Measurements from ENCODE around the gene TRPM5.

Gene TRPM5

DNA sequence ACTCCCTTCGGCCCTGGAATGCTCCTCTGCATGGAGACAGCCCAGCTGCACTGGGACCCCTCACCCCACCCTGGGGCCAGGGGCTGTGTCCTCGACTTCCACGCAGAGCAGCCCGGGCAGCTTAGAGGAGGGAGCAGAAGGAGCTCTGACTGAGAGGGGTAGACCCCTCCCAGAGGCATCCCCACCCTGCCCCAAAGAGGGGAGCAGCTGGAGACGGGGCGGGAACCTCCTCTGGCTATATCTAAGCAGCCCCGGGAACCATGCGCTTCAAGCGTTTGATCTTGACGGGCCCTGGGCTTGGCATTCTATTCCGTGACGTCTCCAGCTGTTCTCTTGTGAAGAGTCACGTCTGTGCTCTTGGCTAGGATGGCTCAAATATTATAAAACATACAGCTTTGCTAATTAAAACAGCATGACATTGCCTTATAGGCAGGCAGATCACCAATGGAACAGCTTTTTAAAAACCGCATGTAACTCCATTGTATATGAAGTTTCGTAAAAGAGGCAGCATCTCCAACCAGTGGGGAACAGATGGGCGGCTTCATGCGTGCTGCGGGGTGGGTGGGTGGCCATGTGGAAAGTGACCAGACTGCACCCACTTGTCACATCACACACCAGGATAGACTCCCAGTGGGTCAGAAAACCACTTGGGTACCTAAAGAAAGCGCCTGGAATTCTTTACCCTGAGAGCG is 8.2 kb upstream of the TRPM5 start:
- DNase-seq = no peak

DNA sequence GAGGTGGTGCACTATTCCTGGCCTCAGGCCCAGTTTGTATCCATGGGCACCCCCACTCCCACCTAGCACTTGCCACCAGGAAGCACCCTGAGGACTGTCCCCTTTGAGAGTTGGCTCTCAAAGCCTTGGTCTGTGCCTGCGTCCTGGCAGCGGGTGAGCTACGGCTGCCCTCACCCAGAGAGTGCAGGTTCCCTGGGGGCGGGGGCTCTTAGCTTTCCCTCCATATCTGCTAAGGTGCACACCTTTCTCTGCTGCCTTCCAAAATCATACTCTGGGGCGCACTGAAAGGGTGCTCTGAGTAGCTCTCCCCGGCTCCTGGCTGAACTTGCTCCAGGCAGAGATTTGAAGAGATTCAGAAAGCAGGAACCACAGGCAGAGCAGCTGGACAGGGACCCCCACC is 7.6 kb upstream of the TRPM5 start:
- DNase-seq = no peak

DNA sequence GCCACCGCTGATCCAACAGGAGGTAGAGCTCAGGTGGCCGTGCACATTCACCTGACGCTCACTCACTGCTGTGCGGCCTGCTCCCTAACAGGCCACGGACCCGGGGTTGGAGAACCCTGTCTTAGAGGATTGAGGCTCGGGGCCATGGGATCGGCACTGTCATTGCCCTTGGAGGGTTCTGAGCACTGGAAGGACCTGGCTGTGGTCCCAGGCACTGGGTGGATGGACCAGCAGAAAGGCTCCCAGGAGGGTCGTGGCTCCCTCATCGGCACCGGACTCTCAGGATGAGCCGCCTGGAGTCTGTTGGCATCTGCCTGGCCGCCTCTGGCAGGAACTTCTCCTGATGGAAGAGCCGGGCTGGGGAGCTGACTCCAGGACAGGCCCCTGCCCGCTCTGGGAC is 7.0 kb upstream of the TRPM5 start:
- no peak for DNase-seq

DNA sequence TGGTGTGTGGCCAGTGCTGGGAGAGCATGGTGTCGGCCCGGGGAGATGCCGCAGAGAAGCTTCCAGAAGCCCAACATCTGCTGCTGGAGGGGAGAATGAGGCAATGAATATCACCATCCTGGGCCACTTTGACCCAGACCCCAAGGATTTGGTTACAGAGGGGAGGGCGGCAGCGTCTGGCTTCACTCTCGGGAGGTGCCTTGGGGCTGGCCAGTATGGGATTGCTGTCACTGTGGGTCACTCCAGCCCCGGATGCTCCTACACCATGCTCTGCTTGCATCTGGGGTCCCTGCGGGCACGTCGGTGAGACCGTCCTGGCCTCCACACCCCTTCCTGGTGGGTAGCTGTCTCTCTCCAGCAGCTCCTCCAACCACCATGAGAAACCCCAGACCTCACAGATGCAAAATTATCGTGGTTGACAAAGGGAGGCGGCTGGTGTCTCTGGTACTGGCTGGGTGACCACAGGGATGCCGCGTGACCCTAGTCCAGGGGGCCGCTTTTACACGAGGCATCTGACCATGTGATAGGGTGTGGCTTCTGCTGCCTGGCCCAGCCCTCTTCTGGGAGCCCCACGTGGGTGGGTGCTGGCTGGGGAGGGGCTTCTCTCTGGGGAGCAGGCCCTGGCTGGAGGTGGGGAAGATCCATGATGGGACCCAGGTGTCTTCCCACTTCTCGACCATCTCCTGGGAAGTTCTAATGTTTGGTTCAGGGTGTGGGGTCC is 6.2 kb upstream of the TRPM5 start:
- DNase-seq = no peak

DNA sequence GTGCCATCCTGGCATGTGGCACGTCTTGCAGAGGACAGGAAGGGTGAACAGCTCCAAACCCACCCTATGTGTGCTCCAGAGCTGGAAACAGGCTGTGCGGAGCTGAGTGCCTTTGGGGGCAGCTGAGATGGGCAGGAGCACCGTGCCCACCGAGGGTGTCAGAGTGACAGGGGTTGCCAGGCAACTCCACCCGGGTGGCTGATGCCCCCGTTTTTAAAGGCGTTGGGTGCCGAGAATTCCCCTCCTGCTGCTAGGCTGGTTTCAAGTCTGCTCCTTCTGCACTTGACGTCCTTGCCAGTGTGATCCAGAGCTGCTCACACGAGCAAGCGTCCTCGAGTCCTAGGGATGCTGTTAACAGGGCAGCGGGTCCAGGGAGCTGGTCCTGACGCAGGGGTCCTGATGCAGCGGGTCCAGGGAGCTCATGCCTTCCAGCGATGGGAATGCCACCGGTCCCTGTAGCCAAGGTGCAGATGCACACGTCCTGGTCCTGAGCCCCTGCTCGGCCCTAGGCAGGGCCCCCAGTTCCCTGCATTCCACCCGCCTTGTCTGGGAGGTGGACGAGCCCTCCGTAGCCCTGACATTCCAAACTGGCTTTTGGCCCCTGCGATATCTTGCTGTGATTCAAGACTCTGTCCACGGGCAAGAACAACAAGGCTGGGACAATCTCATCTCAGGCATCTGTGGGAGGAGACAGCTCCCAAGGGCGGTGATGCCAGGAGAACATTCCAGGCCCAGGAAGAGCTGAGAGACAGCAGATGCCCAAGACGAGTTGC is 5.4 kb upstream of the TRPM5 start:
- DNase-seq = no peak

DNA sequence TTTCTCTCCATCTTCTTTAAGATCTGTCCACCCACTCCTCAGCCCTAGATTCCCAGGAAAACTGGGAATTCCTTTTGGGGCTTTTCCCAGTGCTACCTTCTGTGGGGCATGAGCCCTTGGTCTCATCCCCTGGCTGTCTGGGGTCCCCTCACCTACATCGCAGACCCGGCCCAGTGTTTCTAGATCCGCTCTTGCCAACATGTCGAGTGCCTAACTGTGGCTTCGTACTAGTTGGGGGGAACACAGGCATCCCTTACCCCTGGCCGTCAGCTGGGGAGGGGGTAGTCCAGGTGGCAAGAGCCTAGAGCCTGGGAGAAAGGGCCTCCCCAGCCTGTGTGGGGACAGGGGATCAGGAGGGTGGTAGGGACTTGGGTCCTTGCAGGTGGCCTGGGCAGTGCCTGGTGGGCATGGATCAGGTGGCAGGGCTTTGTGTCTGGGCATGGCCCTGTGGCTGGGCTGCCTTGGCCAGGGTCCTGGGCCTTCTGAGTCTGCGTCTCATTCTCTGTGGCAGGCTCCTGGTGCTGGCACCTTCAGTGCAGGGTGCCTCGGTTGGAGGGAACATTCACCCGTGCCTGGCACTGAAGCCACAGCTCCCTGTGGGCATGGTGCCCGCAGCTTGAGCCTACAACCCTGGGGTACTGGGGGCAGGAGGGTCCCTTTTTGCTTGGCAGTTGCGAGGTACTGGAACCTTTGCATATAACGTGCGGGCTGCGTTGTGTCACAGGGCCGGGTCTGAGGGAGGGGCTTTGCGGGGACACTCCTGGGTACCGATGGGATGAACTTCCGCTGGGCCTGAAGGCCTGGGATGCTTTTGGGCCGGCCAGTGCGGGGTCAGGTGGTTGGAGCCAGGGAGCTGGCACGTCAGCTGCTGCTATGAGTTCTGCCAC is 4.6 kb upstream of the TRPM5 start:
- DNase-seq = no peak

DNA sequence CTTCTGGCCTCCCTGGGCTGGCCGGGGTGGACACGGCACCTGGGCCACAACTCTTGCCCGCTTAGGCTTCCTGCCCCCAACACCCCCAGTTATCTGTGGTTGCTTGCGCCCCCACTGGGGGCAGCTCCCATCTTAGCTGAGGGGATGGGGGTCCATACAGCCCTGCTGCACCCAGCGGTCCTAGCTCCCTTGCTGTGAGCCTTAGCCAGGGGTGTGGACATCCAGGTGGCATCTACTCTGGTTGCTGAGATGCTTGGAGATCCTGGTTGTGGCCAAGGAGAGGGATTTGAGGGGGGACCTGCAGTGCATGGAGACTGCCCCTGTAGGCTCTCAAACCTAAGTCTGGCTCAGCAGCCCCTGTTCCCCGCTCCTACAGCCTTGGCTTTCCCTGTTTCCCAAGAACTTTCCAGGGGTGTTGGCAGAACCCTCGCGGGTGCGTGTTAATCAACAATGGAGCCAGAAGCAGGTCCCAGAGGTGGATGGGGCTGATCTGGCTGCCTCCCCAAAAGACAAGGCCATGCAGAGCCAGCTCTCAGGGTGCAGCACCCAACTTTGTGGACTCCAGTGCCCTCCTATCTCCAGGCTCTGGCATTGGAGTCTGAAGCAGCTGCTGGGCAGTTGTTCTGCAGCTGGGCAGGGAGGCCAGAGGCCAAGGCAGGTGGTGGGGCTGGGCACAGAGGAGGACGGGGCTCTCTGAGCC is 3.8 kb upstream of the TRPM5 start:
- DNase-seq = no peak

DNA sequence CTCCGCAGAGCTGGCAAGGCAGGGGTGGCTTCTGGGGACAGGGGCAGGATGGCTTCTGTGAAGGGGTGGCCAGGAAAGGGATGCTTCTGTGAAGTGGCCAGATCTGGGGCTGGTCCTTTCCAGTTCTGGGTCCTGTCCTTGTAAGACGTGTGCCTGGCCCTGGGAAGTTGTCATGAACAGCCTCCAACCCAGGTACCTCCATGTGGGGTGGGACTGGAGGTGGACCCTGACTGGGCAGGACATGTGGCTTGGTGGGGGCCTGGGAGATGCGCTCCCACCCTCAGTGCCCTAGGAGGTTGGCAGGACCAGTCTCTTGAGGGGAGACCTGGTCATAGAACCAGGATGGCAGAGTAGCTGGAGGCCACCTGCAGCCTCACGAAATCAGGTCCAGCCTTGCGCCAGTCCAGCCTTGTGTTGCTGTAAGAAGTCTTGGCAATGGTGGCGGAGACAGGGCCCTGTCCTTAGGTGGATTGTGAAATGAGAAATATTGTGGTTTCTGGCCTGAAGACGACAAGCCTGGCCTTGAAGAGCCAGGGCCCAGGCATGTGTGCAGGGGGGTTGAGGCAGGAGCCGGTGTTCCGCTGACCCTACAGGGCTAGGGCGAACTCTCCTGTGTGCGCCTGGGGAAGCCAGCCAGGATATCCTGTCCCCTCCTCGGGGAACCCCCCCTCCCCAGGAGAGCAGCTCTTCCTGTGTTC is 3.1 kb upstream of the TRPM5 start:
- no peak for DNase-seq

DNA sequence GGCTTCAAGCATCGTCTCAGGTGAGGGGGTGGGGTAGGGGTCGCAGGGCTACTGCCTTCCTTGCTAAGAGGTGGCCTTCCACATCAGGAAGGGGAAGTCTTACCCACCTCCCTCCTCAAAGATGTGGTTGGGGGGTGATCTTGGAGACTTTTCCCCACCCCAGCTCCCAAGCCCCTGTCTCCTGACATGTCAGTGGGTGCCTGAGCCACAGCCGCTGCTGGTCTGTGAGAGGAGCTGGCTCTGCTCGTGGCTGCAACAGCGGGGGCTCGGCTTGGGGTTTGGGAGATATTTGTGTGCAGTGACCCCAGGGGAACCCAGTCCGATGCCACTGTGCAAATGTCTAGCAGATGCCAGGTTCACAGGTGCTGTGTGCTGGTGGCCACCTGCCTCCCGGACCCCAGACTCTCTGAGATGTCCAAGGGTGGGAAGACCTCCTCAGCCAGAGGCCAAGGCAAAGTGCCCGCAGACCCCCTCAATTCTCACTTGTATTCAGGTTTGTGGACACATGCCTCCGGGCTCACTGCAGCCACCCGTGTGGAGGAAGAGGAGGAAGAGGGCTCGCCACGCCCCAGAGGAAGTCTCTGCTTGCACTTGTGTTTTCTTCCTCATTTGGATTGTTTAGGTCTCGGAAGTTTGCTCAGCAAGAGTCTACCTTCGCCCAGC is 2.4 kb upstream of the TRPM5 start:
- DNase-seq = no peak

DNA sequence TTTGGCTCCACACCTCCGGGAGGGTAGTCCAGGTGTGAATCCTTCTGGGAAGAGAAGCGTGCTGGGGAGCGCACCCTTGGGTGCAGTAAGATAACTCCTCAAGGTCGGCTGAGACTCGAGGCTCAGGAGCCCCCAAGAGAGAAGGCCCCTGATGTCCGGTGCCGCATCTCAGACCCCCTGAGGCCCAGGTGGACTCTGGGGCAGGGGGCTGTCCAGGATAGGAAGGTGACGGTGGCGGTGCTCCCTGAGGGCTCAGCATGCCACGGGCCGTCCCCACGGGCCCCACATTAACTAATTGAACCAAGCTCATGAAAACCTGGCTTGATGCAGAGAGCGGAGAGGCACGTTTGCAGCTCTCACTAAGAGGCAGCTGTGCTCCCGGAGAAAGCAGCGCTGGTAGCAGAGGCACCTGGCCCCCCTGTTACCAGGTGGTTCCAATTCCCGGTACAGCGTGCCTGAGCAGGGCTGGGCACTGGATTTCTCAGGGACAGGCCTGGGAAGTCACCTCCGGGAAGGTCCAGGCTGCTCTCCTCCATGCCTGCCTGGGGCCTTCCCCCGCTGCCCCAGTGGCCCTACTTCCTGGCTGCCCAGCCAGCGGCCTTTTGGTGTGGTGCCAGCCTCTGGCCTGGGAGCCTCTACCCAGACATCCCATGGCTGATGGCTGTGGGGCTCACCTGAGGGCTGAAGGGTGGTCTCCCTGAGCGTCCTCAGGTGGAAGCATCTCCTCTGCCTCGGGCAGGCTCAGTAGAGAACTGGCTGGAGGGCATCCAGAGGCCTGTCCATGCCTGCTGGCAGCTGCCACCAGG is 1.6 kb upstream of the TRPM5 start:
- no peak for DNase-seq

DNA sequence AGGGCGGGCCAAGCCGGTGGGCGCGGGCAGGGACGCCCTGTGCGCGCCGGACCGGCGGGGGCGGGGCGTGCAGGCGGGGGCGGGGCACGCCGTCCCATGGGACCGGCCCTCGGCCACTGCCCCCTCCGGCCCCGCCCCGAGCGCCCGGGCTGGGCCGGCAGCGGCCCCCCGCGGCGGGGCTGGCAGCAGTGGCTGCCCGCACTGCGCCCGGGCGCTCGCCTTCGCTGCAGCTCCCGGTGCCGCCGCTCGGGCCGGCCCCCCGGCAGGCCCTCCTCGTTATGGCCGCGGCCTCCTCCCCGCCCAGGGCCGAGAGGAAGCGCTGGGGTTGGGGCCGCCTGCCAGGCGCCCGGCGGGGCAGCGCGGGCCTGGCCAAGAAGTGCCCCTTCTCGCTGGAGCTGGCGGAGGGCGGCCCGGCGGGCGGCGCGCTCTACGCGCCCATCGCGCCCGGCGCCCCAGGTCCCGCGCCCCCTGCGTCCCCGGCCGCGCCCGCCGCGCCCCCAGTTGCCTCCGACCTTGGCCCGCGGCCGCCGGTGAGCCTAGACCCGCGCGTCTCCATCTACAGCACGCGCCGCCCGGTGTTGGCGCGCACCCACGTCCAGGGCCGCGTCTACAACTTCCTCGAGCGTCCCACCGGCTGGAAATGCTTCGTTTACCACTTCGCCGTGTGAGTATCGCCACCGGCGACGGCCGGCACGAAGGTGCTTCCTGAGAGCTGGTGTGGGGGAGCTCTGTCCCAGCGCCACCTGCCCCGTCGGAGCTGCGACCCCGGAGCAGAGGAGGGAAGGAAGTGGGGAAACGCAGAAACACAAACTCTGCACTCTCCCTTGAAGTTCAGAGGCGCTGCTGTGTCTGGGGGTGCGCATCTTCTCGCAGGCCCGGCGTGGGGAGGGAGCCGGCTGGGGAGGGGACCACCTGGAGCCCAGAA is 769 bp upstream of the TRPM5 start, which contains the start of gene KCNQ1:
TSS of gene KCNQ1 (plus strand) at position 188 of the 925 bp plus-strand sequence. CDS start at position 279, 91 bp downstream.
- DNase-seq = no peak

DNA sequence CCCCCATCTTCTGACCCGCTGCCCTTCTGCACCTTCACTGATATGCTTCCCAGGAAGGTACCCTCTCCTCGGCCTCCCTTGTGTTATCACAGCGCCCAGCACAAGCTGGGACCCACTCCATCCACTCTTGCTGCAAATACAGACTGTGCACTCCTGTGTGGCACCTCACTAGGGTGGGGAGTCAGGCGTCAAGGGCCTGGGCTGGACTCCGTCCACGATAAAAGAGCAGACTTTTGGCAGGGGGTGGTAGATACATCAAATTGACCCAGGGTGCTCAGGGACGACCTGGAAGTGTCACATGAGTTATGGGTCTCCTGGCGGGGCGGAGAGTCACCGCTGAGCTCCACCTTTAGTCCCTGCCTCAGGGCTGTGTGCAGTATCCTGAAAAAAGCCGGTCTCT is 908 bp downstream of the TRPM5 start:
- DNase-seq = no peak

DNA sequence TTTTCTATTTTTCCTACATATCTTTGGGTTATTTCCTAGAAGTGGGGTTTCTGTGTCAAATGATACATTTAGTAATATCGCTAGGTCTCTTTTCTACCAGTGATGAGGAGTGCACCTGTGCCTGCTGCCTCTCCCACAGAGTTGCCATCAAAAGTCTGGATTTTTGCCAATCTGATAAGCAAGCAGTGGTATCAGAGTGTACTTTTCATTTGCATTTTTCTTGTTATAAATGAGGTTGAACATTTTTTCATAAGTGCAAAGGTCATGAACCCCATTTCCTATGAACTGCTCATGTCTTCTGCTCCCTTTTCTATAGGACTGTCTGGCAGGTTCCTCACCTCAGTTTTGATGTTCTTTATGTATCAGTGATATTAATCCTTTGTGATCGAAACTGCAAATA is 1.7 kb downstream of the TRPM5 start:
- DNase-seq = no peak

DNA sequence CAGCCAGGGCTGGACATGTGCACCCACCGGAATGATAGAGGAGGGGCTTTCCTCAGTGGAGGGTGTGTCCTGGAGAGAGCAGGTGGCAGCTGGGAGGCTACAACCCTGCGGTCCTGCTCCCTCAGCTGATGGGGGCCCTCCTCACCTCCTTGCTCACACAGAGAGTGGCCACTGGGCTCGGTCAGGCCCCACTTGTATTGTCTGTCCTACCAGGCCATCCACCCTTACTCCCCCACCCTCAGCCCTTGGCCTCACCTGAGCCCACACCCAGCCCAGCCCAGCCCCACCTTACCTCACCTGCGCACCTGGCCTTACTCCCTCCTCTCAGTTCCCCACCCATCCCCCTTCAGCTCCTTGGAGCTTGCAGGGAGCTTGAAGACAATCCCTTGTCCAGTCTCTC is 3.1 kb downstream of the TRPM5 start:
- no peak for DNase-seq

DNA sequence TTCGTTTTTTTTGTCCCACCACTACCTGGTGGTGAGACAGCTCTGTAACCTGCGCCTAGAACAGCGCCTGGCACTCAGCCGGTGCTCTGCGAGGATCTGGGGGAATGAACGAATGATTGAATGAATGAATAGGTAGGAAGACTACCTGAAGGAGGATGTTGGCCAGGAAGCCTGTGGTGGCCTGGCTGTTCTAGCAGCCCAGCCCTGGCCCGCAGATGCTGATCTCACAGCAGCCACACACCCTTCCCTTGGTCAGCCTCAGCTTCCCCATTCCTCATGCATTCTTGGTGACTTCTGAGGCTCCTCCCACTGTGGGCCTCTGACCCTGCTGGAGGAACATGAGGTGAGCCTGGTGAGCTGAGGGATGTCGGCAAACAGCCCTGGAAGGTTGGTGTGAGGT is 3.7 kb downstream of the TRPM5 start:
- no peak for DNase-seq

DNA sequence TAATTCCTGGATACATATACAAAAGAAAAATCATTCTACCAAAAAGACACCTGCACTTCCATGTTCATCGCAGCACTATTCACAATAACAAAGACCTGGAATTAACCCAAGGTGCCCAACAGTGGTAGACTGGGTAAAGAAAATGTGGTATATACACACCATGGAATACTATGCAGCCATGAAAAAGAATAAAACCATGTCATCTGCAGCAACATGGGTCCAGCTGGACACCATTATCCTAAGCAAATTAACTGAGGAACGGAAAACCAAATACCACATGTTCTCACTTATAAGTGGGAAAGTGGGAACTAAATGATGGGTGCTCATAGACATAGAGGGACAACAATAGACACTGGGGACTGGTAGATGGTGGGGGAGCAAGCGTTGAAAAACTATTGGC is 4.5 kb downstream of the TRPM5 start:
- DNase-seq = no peak

DNA sequence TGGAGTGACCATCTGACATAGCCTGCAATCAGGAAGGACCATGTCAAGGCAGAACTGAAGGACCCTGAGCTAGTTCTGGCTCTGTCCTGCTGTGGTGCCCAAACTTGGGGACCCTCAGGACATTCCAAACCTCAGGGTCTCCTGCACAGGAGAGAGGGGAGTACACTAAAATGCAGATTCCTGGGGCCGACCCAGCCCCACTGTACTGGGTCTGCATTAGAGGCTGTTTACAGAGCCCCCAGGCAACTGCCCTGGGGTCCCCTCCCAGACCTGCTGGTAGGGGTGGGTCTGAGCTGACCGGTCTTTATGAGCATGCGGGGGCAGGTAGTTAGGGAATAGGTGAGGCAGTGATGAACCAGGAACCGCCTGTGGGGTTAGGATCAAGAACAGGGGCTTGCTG is 6.8 kb downstream of the TRPM5 start:
- no peak for DNase-seq

DNA sequence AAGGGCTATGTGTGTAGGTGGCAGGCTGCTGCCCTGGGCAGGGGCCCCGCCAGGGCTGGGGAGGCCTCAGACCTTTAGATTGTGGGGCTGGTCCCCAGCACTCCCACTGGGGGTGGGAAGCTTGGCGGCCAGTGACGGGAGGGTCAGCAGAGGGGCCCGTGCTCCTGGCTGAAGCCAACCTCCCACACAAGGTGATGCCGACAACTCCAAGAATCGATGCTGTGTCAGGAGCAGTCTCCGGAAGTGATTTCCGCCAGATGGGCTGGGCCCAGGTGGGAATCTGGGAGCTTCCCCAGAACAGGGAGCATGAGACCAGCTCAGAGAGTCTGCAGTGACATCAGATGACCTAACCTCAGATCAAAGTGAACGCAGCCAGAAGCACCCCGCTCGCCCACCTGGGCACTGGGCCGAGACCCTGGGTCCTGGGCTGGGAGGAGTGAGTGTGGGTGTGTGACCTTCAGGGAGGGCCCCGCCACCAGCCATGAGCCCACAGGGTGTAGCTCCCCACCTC is 7.7 kb downstream of the TRPM5 start:
- DNase-seq = no peak

DNA sequence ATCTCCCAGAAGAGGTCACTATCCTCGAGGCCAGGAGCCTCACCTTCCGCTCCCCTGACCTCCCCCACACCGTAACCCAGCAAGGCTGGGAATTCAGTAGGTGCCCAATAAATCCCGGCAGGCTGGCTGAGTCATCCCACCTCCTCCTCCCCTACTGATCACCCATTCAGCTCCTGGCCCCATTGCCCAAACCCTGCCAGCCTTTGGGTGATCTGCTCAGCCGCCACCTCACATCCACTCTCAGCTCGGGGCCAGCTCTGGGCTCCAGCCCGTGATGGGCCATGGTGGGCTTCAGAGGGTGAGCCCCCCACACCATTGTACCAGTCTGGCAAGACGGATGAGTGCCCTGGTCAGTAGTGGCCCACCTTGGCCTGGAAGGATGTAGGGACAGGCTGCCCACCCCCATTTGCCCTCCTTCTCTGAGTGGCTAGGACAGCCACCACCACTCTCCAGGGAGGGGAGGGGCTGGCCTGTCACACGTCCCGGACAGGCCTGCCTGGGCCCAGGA is 8.2 kb downstream of the TRPM5 start:
- DNase-seq = no peak
